PC-3 (cell line): ENCODE data around the gene OSBPL1A.

Experiments used
- EZH2phosphoT487 ChIP-seq: fragments of 300-600 bp; sonication (generic); IDR thresholded peaks from 2 replicates; pipeline ENCODE4 v1.6.1; 2018; ENCODE audit warnings: mild to moderate bottlenecking, antibody characterized with exemption, low read length, borderline replicate concordance
- TF ChIP-seq, protein P1 (sequence below): fragments of 300-600 bp; sonication (generic); conservative IDR thresholded peaks from 2 replicates; pipeline ENCODE4 v1.5.1; 2017; ENCODE audit warnings: antibody characterized with exemption, low read depth, mild to moderate bottlenecking, low read length

- TF ChIP-seq, protein P1, sequence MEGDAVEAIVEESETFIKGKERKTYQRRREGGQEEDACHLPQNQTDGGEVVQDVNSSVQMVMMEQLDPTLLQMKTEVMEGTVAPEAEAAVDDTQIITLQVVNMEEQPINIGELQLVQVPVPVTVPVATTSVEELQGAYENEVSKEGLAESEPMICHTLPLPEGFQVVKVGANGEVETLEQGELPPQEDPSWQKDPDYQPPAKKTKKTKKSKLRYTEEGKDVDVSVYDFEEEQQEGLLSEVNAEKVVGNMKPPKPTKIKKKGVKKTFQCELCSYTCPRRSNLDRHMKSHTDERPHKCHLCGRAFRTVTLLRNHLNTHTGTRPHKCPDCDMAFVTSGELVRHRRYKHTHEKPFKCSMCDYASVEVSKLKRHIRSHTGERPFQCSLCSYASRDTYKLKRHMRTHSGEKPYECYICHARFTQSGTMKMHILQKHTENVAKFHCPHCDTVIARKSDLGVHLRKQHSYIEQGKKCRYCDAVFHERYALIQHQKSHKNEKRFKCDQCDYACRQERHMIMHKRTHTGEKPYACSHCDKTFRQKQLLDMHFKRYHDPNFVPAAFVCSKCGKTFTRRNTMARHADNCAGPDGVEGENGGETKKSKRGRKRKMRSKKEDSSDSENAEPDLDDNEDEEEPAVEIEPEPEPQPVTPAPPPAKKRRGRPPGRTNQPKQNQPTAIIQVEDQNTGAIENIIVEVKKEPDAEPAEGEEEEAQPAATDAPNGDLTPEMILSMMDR: no peak
- no peak for TF ChIP-seq EZH2phosphoT487
Observed at GRCh38 chr18:24404591-24404990, 7.0 kb upstream of the OSBPL1A start.
